Measurements from ENCODE around the gene BOD1L2.

- TF ChIP-seq POLR2AphosphoS5 (IDR thresholded peaks at IDR 0.05; ENCODE audit: low read depth, low read length) (no peak), POLR2A (IDR thresholded peaks at IDR 0.05; ENCODE audit: low read depth, low read length) (no peak)
These were observed 43.1 kb downstream of the BOD1L2 start for GRCh38 chr18:57190026-57190425.

Data from GM12892 (cell line).